Panc1 (cell line): Measurements from ENCODE around the gene CFAP206. TPM values are rescaled to one million over a fixed set of nuclear protein-coding genes. Genes with fewer than 3 reads are reported as not detected.

Source experiments
- ATAC-seq: fragments of 200-7000 bp; cut with Tn5 transposase; 2 replicates; pipeline ENCODE4 v1.9.1; 2020; ENCODE audit warnings: mild to moderate bottlenecking, moderate library complexity
- BruUV-seq: library from RNA; stranded (reverse); fragments of 400-500 nt; replicated peaks from 2 replicates; lab custom pipeline; 2021; lab: Mats Ljungman, UMichigan
- CTCF ChIA-PET: fragments of 300-600 bp; sonication (Branson Sonifier 250); formaldehyde crosslinking; loops from one replicate; lab custom pipeline; 2022; ENCODE audit warnings: antibody characterized with exemption; lab: Charles Lee
- POLR2A ChIA-PET: fragments of 300-600 bp; sonication (Branson Sonifier 250); formaldehyde crosslinking; loops from one replicate; lab custom pipeline; 2022; ENCODE audit warnings: antibody characterized with exemption; lab: Charles Lee
- DNase-seq: peaks from one replicate; pipeline ENCODE4 v3.0.0-alpha.2; 2010; ENCODE audit warnings: low read depth, low spot score
- H3K27ac ChIP-seq: 2 replicates; pipeline ENCODE4 v1.5.1; 2011; ENCODE audit warnings: mild to moderate bottlenecking, low read length, inconsistent platforms
- H3K27me3 ChIP-seq: fragments of 200-500 bp; sonication (Bioruptor generic); 2 replicates; pipeline ENCODE4 v1.6.0; 2014; ENCODE audit warnings: low read length, inconsistent platforms; ENCODE audit not compliant: control insufficient read depth, insufficient read depth
- H3K36me3 ChIP-seq: fragments of 200-500 bp; sonication (Bioruptor generic); 2 replicates; pipeline ENCODE4 v1.5.1; 2014; ENCODE audit warnings: inconsistent platforms, mild to moderate bottlenecking, low read length, moderate library complexity; ENCODE audit not compliant: control insufficient read depth, insufficient read depth
- H3K4me1 ChIP-seq: 2 replicates; pipeline ENCODE4 v1.5.1; 2011; ENCODE audit warnings: inconsistent platforms, mild to moderate bottlenecking, low read length, moderate library complexity; ENCODE audit not compliant: control insufficient read depth, insufficient read depth
- H3K4me3 ChIP-seq, 2 experiments: 2 replicates each; pipeline ENCODE4 v1.5.1; 2011 to 2012; ENCODE audit warnings: low read depth in 2 of 2, low read length in 2 of 2, mild to moderate bottlenecking in 2 of 2, inconsistent platforms in 1 of 2, moderate library complexity in 1 of 2
- H3K9me3 ChIP-seq: fragments of 200-500 bp; sonication (Bioruptor generic); 2 replicates; pipeline ENCODE4 v1.5.1; 2014; ENCODE audit warnings: low read depth, mild to moderate bottlenecking, inconsistent platforms, low read length, moderate library complexity; ENCODE audit not compliant: control insufficient read depth, insufficient read depth
- POLR2AphosphoS5 ChIP-seq: IDR thresholded peaks from 2 replicates; pipeline ENCODE4 v1.6.1; 2012; ENCODE audit warnings: mild to moderate bottlenecking, low read depth, low read length, moderate library complexity
- SIN3A ChIP-seq: IDR thresholded peaks from 2 replicates; pipeline ENCODE4 v1.6.1; 2012; ENCODE audit warnings: low read depth, mild to moderate bottlenecking, low read length, moderate library complexity, borderline replicate concordance; ENCODE audit not compliant: insufficient read depth
- TCF7L2 ChIP-seq: IDR thresholded peaks from 2 replicates; pipeline ENCODE4 v1.6.1; 2011; ENCODE audit warnings: mild to moderate bottlenecking, low read depth, low read length, inconsistent platforms
- in situ Hi-C: cut with HindIII; loops from 2 replicates; pipeline ENCODE4 v1.10.0; 2016; ENCODE audit warnings: low sequenced_read_pairs, low pct_unique_long_range_greater_than_20kb
- intact Hi-C: fragments of 100-400 bp; cut with micrococcal nuclease; formaldehyde crosslinking; loops from one replicate; pipeline ENCODE4 v1.10.0; 2022; ENCODE audit not compliant: unreplicated experiment
- total RNA-seq: library from RNA; stranded (reverse); gene quantifications from one replicate; pipeline ENCODE4 v1.2.1, GENCODE V29; 2021; ENCODE audit not compliant: unreplicated experiment
- TF ChIP-seq, protein P1 (sequence below): fragments of 450-650 bp; IDR thresholded peaks from 2 replicates; pipeline ENCODE4 v1.5.1; 2017; ENCODE audit warnings: mild to moderate bottlenecking
- TF ChIP-seq, protein P2 (sequence below), 2 experiments: IDR thresholded peaks; 2 replicates each; pipeline ENCODE4 v1.6.1; 2011 to 2012; ENCODE audit warnings: low read depth in 2 of 2, control low read depth in 1 of 2, low read length in 1 of 2, mild to moderate bottlenecking in 1 of 2, moderate library complexity in 1 of 2; ENCODE audit not compliant: insufficient read depth in 1 of 2

The CFAP206 gene
- total RNA-seq, 1 experiment from 2014 or later: 2.4 TPM

DNA sequence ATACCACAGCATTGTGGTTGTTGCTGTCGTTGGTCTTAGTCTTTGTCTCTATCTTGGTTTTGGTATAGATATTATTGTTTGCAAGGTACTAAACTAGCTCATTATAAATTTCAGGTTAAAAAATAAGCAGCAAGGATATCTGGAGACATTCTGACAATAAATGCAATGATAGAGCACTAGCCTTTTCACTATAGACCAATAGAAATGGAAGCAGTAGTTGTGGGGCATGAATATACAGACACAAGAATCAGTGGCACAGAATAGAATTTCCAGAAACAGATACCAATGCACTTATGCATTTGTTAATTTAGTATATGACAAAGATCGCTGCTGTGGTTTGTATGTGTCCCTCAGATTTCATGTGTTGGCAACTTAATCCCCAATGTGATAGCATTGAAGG lies 31.1 kb upstream of the CFAP206 start:
- TF ChIP-seq POLR2AphosphoS5: no peak
- TF ChIP-seq, protein P1, sequence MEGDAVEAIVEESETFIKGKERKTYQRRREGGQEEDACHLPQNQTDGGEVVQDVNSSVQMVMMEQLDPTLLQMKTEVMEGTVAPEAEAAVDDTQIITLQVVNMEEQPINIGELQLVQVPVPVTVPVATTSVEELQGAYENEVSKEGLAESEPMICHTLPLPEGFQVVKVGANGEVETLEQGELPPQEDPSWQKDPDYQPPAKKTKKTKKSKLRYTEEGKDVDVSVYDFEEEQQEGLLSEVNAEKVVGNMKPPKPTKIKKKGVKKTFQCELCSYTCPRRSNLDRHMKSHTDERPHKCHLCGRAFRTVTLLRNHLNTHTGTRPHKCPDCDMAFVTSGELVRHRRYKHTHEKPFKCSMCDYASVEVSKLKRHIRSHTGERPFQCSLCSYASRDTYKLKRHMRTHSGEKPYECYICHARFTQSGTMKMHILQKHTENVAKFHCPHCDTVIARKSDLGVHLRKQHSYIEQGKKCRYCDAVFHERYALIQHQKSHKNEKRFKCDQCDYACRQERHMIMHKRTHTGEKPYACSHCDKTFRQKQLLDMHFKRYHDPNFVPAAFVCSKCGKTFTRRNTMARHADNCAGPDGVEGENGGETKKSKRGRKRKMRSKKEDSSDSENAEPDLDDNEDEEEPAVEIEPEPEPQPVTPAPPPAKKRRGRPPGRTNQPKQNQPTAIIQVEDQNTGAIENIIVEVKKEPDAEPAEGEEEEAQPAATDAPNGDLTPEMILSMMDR: no peak
- no peak for TF ChIP-seq SIN3A
- TF ChIP-seq TCF7L2: no peak
- TF ChIP-seq, protein P2, sequence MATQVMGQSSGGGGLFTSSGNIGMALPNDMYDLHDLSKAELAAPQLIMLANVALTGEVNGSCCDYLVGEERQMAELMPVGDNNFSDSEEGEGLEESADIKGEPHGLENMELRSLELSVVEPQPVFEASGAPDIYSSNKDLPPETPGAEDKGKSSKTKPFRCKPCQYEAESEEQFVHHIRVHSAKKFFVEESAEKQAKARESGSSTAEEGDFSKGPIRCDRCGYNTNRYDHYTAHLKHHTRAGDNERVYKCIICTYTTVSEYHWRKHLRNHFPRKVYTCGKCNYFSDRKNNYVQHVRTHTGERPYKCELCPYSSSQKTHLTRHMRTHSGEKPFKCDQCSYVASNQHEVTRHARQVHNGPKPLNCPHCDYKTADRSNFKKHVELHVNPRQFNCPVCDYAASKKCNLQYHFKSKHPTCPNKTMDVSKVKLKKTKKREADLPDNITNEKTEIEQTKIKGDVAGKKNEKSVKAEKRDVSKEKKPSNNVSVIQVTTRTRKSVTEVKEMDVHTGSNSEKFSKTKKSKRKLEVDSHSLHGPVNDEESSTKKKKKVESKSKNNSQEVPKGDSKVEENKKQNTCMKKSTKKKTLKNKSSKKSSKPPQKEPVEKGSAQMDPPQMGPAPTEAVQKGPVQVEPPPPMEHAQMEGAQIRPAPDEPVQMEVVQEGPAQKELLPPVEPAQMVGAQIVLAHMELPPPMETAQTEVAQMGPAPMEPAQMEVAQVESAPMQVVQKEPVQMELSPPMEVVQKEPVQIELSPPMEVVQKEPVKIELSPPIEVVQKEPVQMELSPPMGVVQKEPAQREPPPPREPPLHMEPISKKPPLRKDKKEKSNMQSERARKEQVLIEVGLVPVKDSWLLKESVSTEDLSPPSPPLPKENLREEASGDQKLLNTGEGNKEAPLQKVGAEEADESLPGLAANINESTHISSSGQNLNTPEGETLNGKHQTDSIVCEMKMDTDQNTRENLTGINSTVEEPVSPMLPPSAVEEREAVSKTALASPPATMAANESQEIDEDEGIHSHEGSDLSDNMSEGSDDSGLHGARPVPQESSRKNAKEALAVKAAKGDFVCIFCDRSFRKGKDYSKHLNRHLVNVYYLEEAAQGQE (IDR thresholded peaks at IDR 0.05; ENCODE audit: insufficient read depth in 1 of 2, low read depth in 2 of 2, low read length in 1 of 2): no peak
- POLR2A ChIA-PET: no interaction called here
- H3K27me3 ChIP-seq: no peaks in the 10 kb centered on the region
- H3K4me3 ChIP-seq: no peak overlapping the region
- no peaks in the 10 kb centered on the region for H3K4me1 ChIP-seq
- in situ Hi-C loops: no loop called here
- H3K36me3 ChIP-seq: no peaks in the 10 kb centered on the region
- no TSS peak for BruUV-seq
- intact Hi-C loops: no loop called here
- CTCF ChIA-PET: no interaction called here
- H3K9me3 ChIP-seq: no peaks in the 10 kb centered on the region
- ATAC-seq (no peak), DNase-seq (no peak)
- H3K27ac ChIP-seq: no peak overlapping the region

DNA sequence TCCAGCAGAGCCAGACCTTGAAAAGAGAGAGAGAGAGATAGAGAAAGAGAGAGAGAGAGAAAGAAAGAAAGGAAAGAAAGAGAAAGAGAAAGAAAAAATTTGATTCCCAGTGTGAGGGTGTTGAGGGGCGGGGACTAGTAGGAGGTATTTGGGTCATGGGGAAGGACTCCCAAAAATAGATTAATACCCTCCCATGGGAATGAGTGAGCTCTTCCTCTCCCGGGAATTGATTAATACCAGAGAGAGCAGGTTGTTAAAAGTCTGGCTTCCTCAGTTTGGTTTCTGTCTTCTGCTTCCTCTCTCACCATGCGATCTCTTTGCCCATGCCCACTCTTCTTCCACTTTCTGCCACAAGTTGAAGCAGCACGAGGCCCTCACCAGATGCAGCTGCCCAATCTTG lies 28.8 kb upstream of the CFAP206 start:
- no peaks in the 10 kb centered on the region for H3K4me1 ChIP-seq
- BruUV-seq: no TSS peak
- H3K4me3 ChIP-seq: no peak overlapping the region
- in situ Hi-C loops (no loop called here), intact Hi-C loops (no loop called here)
- H3K36me3 ChIP-seq: no peaks in the 10 kb centered on the region
- no peaks in the 10 kb centered on the region for H3K27me3 ChIP-seq
- DNase-seq: no peak
- ChIA-PET POLR2A (no interaction called here), CTCF (no interaction called here)
- TF ChIP-seq, protein P1: no peak
- no peak for ATAC-seq
- no peak overlapping the region for H3K27ac ChIP-seq
- H3K9me3 ChIP-seq: no peaks in the 10 kb centered on the region
